CD4-positive, alpha-beta T cell treated with Interleukin-17A for 4 hours (primary cell): Measurements from ENCODE around the gene CASP8.
"Not testable (repeated sequence)": the region's sequence is repeated elsewhere in the genome, so short reads cannot be mapped to it uniquely, and the experiment has no call there.

Source experiments
- DNase-seq: peaks from one replicate; pipeline ENCODE4 v3.0.0-alpha.2; 2020; ENCODE audit warnings: mixed read lengths

CASP8 gene

DNA sequence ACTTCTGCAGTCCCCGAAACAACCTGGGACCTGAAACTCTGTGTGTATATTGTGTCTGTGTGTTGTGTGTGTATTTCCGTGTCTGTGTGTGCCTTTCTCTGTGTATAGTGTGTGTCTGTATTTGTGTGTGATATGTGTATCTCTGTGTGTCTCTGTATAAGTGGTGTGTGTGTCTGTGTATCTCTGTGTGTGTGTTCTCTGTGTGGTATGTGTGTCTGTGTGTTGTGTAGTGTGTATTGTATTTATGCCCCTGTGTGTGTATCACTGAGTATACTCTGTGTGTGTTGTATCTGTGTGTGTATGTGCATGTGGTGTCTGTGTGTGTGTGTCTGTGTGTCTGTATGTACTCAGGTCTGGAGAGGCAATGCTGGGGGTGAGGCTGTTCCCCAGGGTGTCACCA, 11.6 kb downstream of the CASP8 start:
- no peak for DNase-seq

GRCh38 chr2:201273330-201273983, 13.1 kb downstream of the CASP8 start:
- DNase-seq: no peak

- DNase-seq: no peak
Observed at GRCh38 chr2:201275069-201275468, 14.7 kb downstream of the CASP8 start.

GRCh38 chr2:201275990-201276389, 15.7 kb downstream of the CASP8 start:
- DNase-seq: no peak

- DNase-seq: no peak
Observed at GRCh38 chr2:201276511-201276910, 16.2 kb downstream of the CASP8 start.

- DNase-seq: no peak
Observed at GRCh38 chr2:201279079-201279478, 18.7 kb downstream of the CASP8 start.

DNA sequence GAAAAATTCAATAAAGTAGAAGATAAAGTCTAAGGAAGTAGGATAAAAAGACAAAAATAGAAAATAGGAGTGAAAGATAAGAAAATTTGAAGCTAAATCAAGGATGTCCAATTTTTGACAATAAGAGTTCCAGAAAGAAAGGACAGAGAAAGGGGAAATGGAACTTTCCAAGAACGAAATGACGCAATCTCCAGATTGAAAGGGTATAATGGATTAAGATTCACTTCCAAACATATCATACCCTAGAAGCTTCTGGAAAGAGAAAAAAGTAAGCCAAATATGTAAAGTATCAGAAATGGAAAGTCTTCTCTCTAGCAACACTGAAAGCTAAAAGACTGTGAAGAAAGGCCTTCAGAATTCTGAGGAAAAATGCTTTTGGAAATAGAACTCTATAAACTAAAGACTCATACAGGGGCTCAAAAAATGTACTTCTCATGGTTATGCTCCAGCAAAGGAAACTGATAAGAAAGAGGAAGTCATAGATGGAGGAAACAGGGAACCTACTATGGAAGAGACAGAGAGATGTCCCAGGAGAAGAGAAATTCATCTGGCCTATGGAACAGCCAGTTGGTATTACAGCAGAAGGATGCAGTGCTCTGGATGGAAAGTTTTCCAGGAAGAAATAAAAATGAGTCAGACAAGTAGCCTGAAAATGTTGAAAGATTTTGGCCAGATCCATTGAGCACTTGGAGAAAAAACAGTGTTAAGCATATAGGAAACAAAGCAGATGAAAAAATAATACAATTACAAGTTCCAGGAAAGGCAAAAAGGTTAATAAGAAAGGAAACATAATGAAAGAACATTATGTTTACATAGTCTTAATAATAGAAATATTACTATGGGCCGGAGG, 20.1 kb downstream of the CASP8 start:
- DNase-seq: no peak

- no peak for DNase-seq
Observed at GRCh38 chr2:201285499-201285898, 25.2 kb downstream of the CASP8 start.

DNA sequence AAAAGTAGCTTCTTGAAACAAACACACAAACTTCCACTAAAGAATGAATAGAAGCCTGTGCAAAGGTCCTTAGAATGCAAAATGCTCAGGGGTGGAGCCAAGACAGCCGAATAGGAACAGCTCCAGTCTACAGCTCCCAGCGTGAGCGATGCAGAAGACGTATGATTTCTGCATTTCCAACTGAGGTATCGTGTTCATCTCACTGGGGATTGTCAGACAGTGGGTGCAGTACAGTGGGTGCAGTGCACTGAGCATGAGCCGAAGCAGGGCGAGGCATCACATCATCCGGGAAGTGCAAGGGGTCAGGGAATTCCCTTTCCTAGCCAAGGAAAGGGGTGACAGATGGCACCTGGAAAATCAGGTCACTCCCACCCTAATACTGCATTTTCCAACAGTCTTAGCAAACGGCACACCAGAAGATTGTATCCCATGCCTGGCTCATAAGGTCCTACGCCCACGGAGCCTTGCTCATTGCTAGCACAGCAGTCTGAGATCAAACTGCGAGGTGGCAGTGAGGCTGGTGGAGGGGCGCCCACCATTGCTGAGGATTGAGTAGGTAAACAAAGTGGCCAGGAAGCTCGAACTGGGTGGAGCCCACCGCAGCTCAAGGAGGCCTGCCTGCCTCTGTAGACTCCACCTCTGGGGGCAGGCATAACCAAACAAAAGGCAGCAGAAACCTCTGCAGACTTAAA, 30.3 kb downstream of the CASP8 start:
- not testable (repeated sequence) for DNase-seq

DNA sequence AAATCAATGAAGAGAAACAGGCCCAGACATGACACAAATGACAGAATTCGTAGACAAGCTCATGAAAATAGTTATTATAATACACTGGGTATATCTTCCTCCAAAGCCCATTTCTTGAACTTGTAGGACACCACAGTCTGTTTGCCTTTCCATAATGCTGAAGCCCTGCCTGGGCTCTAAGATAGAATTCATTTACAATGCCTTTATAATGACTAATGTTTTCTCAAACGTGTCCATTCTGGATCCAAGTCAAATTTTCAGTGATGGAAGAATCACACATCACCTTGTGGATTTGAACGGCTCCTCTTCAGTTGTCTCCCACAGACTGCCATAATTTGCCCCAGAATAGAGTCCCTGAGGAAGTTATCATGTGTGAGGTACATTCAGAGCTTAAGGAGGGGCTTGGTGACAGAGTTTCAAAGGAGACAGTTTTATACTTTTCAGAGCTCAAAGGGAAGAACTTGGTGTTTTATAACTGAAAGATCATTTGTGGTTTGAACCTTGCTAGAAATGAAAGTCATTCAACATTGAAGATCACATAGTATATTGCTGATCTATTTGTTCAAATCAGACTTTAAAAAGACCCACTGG, 38.2 kb downstream of the CASP8 start:
- DNase-seq: no peak

DNA sequence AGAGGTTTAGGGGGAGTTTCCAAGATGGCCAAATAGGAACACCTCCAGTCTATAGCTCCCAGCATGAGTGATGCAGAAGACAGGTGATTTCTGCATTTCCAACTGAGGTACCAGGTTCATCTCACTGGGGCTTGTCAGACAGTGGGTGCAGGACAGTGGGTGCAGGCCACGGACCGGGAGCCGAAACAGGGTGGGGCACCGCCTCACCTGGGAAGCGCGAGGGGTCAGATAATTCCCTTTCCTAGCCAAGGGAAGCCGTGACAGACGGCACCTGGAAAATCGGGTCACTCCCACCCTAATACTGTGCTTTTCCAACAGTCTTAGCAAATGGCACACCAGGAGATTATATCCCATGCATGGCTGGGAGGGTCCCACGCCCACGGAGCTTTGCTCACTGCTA, 39.6 kb downstream of the CASP8 start:
- DNase-seq: not testable (repeated sequence)

DNA sequence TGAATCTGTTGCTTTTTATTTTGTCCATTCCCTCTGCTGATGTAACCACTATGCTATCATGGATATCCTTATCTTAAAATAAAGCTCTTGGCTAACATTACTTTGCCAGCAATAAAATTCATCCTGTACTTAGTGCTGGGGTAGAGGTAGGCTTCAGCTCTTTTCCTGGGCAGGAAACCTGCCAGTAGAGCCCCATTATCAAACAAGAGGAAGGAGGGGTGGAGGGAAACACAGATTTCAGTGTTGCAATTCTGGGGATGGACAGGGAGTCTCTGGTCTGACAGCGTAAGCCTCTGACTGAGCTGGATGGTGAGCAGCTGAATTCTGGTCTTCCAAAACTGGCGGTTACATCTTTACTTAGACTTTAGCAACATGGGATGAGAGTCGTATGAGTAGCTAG, 47.5 kb downstream of the CASP8 start:
- DNase-seq: no peak

DNA sequence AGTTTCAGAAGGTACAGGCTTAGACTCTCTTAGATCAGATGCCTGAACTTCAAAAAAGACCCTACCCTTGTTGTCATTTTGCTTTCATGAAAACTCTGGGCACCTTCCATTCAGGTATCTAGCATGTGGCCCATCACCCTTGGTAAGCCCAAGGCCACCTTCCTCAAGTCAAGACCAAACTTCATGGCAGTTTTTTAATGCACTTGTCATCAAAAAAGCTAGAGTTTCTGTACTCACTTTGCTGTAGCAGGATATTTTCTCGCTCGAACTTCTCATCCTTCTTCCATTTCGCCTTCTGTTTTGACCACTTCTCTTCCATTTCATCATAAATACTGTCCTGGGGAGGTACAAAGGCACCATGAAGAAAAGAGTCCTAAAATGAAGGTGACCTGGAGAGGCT, 48.6 kb downstream of the CASP8 start:
- DNase-seq: no peak

DNA sequence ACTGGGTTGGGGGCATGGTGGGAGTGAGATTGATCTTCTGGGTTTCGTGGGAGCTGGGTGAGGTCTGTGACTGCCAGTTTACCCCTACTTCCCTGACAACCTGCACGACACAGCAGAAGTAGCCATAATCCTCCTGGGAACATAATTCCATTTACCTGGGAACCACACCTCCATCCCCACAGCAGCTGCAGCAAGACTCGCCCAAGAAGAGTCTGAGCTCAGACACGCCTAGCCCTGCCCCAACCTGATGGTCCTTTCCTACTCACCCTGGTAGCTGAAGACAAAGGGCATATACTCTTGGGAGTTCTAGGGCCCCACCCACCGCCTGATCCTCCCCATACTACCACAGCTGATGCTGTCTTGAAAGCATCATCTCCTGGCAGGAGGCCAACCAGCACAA, 53.0 kb downstream of the CASP8 start:
- no peak for DNase-seq

- no peak for DNase-seq
Observed at GRCh38 chr2:201319511-201319910, 59.2 kb downstream of the CASP8 start.

GRCh38 chr2:201320257-201320656, 59.9 kb downstream of the CASP8 start:
- no peak for DNase-seq

DNA sequence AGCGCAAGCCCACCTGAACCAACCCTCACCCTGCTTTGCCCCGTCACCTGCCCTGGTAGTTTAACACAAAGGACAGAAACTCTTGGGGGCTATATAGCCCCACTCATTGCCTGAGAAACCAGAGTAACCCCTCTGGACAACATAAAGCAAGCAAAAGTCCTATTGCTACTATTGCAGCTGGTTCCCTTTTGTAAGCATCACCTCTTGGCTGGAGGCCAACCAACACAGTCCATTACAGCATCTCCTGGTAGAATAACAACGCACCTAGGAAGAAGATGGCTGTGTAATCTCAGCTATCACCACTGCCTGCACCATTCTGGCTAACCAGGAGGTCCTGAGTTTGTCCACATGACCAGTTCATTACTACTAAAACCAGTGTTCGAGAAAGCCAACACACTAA, 60.4 kb downstream of the CASP8 start:
- no peak for DNase-seq

DNA sequence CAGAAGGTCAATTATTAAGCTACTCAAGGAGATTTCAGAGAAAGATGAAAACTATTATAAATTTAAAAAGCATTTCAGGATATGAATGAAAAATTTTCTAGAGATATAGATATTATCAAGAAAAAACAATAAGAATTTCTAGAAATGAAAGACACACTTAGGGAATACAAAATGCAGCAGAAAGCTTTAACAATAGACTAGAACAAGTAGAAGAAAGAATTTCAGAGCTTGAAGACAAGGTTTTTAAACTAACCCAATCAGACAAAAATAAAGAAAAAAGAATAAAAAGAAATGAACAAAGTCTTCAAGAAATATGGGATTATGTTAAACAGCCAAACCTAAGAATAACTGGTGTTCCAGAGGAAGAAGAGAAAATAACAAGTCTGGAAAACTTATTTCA, 62.4 kb downstream of the CASP8 start:
- DNase-seq: no peak

DNA sequence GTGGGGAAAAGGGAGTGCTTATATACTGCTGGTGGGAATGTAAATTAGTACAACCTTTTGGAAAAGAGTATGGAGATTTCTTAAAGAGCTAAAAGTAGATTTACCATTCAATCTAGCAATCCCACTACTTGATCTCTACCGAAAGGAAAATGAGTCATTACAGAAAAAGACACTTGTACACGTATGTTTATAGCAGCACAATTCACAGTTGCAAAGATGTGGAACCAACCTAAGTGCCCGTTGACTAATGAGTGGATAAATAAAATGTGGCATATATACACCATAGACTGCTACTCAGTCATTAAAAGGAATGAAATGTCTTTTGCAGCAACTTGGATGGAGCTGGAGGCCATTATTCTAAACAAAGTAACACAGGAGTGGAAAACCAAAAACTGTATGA, 67.3 kb downstream of the CASP8 start:
- DNase-seq: no peak

DNA sequence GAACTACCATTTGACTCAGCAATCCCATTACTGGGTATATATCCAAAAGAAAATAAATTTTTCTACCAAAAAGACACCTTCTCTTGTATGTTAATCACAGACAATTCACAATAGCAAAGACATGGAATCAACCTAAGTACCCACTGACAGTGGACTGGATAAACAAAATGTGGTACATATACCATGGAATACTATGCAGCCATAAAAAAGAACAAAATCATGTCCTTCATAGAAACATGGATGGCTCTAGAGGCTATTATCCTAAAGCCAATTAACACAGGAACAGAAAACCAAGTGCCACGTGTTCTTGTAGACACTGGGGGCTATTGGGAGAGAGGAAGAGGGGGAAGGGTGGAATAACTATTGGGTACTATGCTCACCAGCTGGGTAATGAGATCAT, 69.1 kb downstream of the CASP8 start:
- no peak for DNase-seq
